Measurements from ENCODE around the gene PPP1CB.

PPP1CB gene

DNA sequence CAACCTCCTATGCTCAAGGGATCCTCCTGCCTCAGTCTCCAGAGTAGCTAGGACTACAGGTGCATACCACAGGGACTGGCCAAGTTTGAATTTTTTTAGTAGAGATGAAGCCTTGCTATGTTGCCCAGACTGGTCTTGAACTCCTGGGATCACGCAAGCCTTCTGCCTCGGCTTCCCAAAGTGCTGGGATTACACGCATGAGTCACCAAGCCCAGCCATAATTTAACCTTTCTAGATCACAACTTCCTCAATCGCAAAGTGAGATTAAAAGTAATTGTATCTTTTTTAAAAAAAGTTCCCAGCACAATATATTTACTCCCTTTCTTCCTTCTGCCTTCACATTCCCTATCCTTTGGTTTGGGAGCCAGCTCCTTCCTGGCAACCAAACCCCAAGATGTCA, 5.8 kb upstream of the PPP1CB start:
- DNase-seq, result no peak

DNA sequence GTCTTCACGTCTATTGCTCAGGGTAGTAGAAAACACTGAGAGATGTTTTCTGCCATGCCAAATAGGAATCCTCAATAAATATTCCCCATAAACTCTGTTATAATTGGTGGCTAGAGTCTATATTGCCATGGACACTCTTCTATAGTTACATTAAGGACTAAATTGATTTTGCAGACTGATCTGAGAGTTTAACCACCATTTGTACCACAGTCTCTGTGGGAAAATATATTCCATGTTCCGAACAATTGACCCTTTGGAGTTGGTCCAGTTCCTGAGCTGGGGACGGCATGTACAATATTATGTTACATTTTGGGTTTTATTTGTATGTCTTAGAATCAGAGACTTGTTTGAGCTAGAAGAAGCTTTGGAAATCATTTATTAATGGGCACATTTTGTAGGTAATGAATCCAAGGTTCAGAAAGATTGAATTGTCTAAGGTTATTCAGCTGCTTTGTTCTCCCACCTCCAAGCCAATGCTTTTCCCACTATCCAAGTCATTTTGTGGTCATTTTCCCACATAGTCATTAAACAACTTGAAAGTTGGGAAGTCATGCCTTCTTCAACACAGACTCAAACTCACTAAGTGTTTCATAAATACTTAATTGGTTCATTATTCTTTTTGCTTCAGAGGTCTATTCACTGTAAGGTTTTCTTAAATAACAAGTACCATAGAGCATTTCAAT, 5.1 kb upstream of the PPP1CB start:
- no peak for DNase-seq

DNA sequence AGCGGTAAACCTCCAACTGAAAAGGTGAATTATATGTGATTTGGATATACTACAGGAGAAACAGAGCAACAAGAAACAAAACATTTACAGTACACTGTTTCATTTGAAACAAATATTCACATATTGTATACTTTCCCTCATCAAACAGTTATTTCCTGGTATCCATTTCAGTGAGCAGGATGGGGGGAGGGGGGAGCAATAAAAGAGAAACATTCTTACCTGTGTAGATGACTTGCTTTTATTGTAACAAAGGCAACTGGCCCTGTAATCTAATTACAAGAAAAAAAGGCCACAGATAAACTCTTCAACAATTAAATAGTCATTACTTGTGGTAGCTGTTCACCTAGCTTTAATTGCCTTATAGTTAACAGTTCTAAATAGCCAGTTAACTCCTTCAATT, 3.9 kb upstream of the PPP1CB start:
- no peak for DNase-seq

DNA sequence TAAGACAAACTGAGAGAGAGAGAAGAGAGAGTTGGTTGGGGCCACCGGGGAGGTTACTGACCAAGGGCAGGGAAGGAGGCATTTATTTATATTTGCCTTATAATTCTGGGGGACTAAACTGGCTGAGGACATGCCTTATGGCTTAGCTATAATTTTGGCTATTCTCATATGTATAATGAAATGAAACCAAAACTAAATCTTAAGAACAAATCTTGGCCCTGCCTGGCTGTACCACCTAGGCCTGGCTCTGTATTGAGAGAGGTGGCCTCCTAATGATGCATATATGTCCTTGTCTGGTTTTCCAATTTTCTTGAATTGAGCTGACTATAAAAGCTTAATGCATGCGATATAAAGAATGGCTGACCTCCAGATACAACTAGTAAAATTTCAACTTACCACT, 3.5 kb upstream of the PPP1CB start:
- no peak for DNase-seq

DNA sequence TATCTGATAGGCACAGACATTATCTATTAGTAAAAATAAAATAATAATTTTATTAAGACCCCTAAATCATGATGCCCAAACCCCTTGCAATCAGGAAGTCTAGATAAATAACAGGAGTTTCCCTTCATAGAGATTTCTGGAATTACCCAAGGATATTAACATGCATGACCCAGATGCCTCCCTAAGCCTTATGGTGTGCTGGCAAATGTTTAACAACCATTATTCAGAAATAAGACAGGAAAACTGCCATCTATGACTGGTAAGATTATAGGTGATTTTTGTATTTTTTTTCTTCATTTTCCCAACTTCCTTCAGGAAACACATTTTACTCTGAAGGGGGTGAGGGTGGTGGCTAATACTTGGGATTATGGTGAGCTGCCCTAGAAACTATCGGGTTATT, 2.7 kb upstream of the PPP1CB start:
- DNase-seq, result no peak

DNA sequence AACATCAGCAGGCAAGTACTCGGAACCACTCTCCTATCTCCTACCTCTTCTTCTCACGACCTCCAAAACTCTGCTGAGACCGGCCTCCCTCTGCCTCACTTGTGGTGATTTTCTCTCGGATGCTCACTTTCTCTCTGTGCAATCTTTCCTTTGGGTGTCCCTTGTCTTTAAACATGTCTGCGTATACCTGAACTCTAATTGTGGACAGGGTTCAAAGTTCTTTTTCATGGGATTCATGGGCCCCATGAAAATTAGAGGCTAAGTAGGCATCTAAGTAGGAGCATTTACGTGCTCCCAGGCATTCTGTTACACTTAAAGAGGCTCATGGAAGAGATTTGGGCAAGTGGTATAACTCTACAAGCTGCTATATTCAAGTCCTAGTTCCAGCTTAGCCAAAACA, 2.1 kb upstream of the PPP1CB start:
- no peak for DNase-seq

DNA sequence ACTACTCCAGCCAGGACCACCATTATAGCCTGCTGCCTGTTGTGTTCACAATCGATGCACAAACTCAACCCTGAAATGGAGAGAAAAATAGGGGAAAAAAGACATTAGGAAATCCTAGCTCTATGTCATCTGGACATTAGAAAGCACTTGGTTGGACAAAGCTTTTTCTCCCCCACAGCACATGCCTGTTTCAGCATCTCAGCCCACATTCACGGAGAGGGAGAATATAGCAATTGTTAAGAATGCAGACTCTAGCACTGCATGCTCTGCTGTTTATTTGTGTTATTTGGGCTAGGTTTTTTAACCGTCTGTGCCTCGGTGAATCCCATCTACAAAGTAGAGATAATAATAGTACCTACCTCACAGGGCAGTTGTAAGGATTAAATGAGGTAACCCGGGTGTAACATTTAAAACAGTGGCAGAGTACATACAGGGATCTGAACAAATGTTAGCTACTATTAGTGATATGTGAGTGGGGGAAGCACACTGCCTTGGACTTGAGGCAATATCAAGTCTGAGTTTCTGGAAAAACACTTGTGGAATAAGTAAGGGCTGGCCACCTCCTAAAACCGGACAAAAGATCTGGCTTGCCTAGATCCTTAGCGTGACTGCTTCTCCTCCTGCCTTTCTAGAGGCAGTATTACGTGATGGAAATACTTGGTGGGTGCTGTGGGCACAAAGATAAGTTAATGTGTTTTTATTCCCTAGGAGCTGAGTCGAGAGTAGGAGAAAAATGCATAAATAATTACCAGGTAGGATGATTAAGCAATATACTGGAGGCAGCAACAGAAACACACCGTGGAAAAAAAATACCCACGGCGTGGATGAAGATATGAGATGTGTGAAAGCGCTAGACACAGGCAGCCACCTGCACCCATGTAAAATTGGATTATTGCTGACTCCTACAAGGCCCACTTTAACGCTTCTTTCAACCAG, 1.0 kb upstream of the PPP1CB start:
- DNase-seq, result no peak

DNA sequence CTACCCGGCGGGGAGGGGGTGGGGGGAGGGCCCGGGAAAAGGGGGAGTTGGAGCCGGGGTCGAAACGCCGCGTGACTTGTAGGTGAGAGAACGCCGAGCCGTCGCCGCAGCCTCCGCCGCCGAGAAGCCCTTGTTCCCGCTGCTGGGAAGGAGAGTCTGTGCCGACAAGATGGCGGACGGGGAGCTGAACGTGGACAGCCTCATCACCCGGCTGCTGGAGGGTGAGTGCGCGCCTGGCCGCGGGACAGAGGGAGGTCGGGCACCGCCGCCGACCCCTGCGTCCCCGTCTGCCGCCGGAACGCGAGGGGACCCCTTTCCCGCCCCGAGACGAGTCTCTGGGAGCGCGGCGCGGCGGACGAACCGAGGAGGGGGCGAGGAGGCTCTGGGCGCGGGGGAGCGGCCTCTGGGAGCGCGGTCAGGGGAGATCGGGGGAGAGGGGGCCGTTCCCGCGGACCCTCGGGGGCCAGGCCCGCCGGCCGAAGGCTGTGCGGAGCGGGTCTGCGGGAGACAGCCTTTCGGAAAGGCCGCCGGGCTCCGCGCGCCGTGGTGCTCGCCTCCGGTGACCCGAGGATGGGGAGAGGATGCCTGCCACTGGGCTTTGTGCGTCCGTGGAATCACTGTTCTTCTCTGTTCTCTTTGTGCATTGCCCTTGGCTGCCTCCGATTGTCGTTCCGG, 463 bp downstream of the PPP1CB start:
- DNase-seq, result peak; percentile 58

DNA sequence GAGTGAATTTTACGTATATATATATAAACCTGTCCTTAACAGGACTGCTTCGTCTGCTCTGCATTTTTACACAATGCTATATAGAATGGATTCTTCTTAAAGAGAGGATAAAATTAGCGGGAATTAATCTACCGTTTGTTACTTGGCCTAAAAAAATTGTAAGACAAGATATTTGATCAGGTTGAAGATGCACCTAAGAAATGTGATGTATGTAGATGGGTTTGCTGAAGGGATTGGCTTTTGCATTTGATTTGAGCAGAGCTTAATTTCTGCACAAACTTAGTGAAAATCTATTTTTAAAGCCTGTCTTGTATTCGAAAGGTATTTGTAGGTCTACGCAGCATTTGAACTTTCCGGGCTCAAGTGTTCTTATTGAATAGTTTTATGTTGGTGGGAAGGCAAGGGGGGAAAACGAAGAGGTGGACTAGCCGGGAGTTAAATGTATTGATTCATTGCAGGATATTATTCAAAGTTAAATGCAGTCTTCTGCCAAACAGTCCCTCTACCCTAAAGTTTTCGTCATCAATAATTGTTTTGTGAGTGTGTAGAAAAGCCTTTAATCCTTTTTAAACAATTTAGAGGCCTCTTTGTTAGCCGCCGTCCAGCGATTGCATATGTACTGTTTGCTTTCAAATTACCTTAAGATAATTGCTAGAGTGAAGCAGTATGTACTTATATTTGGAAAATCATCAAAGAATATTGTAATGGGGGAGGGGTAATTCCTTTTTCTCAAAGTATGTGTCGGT, 1.2 kb downstream of the PPP1CB start:
- DNase-seq, result no peak

DNA sequence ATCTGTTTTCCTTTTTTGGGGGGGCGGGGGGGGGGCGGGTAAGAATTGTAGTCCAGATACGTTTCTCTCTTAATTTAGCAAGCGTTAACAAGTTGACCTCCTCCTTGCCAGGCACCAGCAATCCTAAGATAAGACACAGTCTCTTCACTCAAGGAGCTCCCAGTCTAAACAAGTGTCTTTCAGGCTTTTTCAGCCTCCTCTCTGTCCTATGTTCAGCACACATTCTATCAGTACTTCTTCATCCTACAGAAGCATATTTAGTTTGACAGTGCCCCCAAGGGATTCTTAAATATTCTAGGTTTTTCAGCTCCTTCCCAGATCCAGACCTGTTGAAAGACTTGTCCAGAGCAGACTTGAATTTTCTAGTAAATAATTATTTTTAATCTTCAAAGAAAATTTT, 2.7 kb downstream of the PPP1CB start:
- no peak for DNase-seq

DNA sequence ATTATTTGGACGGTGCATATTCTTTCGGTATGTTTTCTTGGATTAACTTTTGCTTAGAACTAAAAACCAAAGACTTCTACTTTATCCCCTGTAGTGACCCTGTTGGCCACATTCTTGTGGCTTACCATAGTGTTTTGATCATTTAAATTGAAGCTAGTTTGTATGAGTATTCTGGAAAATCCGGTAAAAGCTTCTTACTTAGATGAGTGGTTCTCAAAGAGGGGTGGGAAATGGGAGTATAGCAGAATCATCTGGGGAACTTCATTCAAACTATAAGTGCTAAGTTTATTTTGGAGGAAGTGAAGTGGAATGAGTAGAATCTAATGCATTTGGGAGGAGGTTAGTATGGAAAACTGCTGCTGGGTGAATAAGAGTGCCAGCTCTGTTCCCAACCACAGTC, 3.8 kb downstream of the PPP1CB start:
- no peak for DNase-seq

DNA sequence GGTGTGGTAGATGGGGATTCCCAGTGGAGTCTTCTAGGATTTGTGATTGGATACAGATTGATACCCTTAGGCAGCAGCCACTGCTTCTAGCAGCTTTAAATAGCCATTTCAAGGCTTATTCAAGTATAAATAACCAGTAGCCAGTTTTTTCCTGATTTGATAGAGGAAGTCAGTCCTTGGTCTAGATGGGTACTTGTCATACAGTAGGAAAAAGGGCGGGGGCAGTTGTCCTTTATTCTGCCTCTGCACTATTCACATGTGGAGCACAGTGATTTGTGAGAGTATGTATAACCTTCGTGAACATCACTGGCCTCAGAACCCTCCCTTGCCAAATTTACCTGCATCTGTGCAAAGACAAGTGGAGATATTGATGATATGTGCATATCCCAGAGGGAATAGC, 6.8 kb downstream of the PPP1CB start:
- DNase-seq, result no peak

DNA sequence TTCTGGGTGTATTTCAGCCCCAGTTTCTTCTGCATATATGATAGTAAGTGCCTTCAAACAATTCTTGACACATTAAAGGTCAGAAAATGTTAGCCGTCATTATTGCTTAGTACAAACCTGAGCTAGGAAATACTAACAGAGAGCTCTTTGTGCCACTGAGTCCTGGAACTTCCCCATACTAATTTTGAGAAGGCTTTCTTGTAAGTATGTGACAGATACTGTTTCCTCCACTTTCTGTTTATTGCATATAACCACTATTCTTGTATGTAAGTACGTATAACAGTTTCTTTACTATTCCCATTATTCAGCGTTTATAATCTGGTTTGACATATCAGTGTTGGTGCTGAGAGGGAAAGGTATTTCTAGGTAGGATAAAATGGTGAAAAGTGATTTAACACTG, 9.8 kb downstream of the PPP1CB start:
- DNase-seq, result no peak

DNA sequence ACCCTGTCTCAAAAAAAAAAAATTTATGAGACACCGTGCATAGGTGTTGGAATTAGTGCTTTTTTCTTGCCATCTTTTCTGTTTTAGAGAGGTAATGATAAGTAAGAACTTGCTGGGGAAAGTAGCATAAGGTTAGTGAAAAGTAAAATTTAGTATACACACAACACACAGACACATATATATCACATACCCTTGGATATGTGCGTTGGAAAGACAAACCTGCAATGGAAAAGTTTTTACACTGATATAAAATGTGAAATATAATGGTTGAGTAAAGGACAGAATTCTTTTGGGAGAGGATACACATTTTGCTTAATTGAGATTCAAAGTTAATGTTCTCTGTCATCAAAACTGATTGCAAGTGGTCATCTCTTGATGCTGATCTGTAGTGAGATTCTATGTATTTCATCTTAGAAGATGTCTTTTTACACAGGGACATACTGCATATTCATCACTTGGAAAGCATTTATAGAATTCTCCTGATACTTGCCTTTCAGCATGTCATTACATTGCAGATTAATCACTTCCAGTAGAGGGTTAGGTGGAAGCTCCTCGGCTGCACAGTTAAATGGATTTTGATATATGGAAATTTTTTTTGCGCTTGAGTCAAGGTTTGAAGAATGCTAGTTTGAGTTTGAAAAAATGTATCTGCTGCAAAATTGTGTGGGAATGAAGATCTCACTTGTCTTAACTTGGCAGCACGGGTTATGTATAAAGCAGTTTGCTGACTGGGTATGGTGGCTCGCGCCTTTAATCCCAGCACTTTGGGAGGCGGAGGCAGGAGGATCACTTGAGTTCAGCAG, 13.5 kb downstream of the PPP1CB start:
- no peak for DNase-seq

DNA sequence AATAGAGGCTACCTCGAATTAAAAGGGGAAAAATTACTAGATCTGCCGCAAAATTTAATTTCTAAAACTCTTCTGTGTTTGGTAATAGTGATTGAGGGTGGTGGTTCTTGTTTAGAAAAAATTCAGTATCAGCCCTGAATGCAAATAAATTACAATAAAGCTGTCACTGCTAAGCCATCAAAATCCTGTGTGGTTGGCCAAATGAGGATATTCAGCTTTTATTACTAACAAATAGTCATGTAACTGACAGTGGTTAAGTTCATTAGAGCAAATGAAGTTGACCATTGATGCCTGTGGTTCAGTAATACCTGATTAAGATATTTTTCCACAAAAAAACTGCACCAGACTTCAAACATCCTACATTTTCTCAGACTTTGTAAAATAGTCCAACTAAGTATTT, 14.4 kb downstream of the PPP1CB start:
- no peak for DNase-seq

DNA sequence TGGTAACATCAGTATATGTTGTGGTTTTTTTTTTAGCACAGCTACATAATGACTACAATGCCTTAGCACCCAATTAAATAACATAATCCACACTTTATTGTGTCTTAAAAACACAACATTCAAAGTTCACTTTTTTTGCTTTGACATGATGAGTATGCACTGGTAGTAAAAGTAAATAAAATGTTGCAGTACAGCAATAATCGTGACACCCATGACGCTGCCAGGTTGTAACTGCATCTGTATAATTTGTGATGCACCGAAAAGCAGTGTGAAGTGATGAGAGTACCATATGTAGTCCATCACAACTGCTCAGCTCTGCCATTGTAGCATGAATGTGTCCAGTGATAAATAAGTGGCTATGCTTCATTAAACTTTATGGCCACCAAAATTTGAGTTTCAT, 15.7 kb downstream of the PPP1CB start:
- no peak for DNase-seq

DNA sequence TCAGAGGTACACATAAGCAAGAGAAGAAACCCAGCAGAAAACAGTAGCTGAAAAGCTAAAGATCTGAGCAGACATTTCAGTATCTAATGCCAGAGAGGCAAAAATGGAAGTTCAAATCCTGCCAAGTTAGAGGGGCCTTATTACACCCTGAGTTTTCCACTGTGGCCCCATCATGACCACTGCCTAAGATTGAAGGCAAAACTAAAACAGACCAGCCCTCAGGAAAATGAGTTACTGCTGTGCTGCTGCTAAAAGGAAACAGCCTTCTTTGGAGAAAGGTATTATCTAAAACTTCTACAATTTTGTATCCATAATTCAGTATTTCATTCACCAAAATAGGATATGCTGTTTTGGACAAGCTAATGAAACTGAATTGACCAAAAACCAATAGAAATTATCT, 16.8 kb downstream of the PPP1CB start:
- no peak for DNase-seq

DNA sequence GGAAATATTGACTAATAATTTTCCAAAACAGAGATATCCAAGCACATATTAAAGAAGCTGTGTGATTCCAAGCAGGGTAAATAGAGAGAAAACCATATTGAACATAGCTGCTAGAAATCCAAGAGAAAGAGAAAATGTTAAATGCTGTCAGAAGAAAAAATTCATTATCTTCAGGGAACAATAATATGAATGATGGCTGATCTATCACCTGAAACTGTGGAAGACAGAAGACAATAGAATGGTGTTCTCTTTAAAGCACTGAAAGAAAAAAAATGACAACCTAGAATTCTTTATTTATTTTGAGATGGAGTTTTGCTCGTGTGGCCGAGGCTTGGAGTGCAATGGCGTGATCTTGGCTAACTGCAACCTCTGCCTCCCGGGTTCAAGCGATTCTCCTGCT, 17.3 kb downstream of the PPP1CB start:
- DNase-seq, result no peak

DNA sequence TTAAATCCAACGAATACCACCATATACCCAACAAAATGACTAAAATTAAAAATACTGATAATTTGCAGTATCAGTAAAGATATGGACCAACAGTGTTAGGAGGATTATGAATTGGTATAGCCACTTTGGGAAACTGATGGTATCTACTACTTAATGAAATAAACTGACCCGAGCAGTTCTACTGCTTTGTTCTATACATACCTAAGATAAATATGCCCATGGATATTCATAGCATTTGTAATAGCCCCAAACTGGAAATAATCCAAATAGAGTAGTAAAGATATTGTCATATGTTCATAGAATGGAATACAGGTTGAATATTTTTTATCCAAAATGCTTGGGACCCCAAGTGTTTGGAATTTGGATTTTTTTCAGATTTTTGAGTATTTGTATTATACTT, 20.7 kb downstream of the PPP1CB start:
- no peak for DNase-seq

DNA sequence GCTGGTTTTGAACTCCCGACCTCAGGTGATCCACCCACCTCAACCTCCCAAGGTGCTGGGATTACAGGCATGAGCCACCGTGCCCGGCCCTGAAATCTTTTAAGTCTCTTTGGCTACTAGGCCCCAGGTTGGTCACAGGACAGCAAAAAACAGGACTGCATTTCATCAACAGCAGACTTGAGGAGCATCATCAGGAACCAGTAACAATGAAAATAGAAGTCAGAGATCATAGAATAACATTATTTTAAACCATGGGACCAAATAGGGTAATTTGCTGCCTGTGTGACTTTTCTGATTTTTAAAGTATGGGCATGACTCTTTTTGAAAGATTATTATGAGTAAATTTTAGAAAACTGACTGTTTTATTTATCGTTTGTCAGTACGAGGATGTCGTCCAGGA, 24.8 kb downstream of the PPP1CB start:
- DNase-seq, result no peak

DNA sequence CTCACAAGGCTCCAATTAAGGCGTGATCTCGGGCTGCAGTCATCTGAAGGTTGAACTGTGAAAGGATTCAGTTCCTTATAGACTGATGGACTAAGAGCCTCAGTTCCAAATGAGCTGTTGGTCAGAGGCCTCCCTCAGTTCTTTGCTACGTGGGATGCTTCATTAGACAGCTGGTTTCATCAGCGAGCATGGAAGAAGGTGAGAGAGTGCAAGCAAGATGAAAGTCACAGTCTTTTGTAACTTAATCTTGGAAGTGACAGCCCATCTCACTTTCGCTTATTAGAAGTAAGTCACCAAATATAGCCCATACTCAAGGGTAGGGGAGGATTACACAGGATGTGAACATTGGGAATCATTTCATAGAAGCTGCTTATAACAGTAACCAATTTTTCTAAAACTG, 26.8 kb downstream of the PPP1CB start:
- no peak for DNase-seq

DNA sequence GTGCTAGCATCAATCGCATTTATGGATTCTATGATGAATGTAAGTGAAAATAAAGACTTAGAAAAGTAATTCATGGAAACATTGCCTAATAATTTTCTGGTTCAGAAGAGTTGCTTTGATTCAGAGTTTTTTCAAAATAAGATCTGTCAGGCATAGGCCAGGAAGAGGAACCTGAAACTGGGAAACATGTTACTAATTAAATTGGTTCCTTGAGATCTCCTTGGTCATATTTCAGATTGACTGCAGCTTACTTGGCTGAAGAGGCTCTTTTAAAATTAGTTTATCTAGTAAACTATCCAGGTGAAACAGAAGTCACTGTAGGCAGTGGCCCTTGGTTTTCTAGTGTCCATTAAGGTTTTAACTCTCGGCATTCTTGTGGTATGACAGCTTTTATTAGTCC, 27.4 kb downstream of the PPP1CB start:
- no peak for DNase-seq
